A549 (cell line): ENCODE results near the gene FHL2. TPM values are rescaled to one million over a fixed set of nuclear protein-coding genes. Genes with fewer than 3 reads are reported as not detected.

Source experiments
- ATAC-seq, 2 experiments: fragments of 200-7000 bp in 1 of 2; fragments of >200 bp in 1 of 2; cut with Nextera tagmentation in 1 of 2; cut with Tn5 transposase in 1 of 2; 3 replicates each; pipeline versions ENCODE4 v1.8.0 to v1.9.1; 2018 to 2020; ENCODE audit warnings: mild to moderate bottlenecking in 1 of 2, moderate library complexity in 1 of 2
- CTCF ChIA-PET: fragments of 300-600 bp; sonication (Branson Sonifier 250); formaldehyde crosslinking; extraction: SDS; loops from one replicate; lab custom pipeline; 2021; ENCODE audit warnings: antibody characterized with exemption, inconsistent platforms; lab: Yijun Ruan, JAX
- POLR2A ChIA-PET: fragments of 350-600 bp; formaldehyde crosslinking; extraction: SDS; loops from one replicate; lab custom pipeline; 2021; ENCODE audit warnings: antibody characterized with exemption, inconsistent platforms; lab: Yijun Ruan, JAX
- DNase-seq, 2 experiments: peaks; one replicate each; pipeline versions ENCODE4 v3.0.0 to v3.0.0-alpha.2; 2011 to 2016; ENCODE audit warnings: low read depth in 1 of 2, low spot score in 1 of 2
- FAIRE-seq: peaks from 2 replicates; lab custom pipeline; 2011; peaks lifted over from hg19 to GRCh38; lab: Jason Lieb, UNC
- H3K27ac ChIP-seq, 2 experiments: fragments of >200 bp; sonication (Bioruptor Twin); formaldehyde crosslinking; 3 replicates each; pipeline ENCODE4 v1.5.1; 2016 to 2017
- H3K4me1 ChIP-seq: fragments of >200 bp; sonication (Bioruptor Twin); formaldehyde crosslinking; 3 replicates; pipeline ENCODE4 v1.6.1; 2016
- H3K4me2 ChIP-seq: fragments of >200 bp; sonication (Bioruptor Twin); formaldehyde crosslinking; 3 replicates; pipeline ENCODE4 v1.6.1; 2016
- H3K4me3 ChIP-seq: fragments of >200 bp; sonication (Bioruptor Twin); formaldehyde crosslinking; 3 replicates; pipeline ENCODE4 v1.5.1; 2016
- H3K9me3 ChIP-seq: fragments of >200 bp; sonication (Bioruptor Twin); formaldehyde crosslinking; 3 replicates; pipeline ENCODE4 v1.6.1; 2016
- CBX2 ChIP-seq: fragments of 200-600 bp; sonication (generic); IDR thresholded peaks from 2 replicates; pipeline ENCODE4 v1.6.1; 2016; ENCODE audit warnings: low read depth, mild to moderate bottlenecking, borderline replicate concordance
- CEBPB ChIP-seq, 2 experiments: fragments of >200 bp in 1 of 2; sonication (Bioruptor Twin) in 1 of 2; formaldehyde crosslinking in 1 of 2; IDR thresholded peaks; 2 replicates each; pipeline ENCODE4 v1.6.1; 2012 to 2016
- CTCF ChIP-seq: fragments of >200 bp; sonication (Bioruptor Twin); formaldehyde crosslinking; IDR thresholded peaks from 3 replicates; pipeline ENCODE4 v1.5.1; 2016
- EHF ChIP-seq: fragments of 250-450 bp; sonication (Bioruptor Pico); IDR thresholded peaks from 2 replicates; pipeline ENCODE4 v1.5.0; 2020; ENCODE audit warnings: mild to moderate bottlenecking
- EHMT2 ChIP-seq: fragments of 200-600 bp; sonication (generic); IDR thresholded peaks from 2 replicates; pipeline ENCODE4 v1.6.1; 2016; ENCODE audit warnings: antibody characterized with exemption, low read depth, mild to moderate bottlenecking, moderate library complexity
- FOSL2 ChIP-seq, 2 experiments: fragments of 450-650 bp in 1 of 2; fragments of >200 bp in 1 of 2; sonication (Bioruptor Twin) in 1 of 2; formaldehyde crosslinking; IDR thresholded peaks; 2 replicates each; pipeline versions ENCODE4 v1.5.0 to v1.6.1; 2016 to 2020; ENCODE audit warnings: mild to moderate bottlenecking in 1 of 2, moderate library complexity in 1 of 2
- HDAC2 ChIP-seq: fragments of 200-600 bp; sonication (generic); IDR thresholded peaks from 2 replicates; pipeline ENCODE4 v1.6.1; 2016
- HES2 ChIP-seq: fragments of >200 bp; sonication (Bioruptor Twin); formaldehyde crosslinking; IDR thresholded peaks from 2 replicates; pipeline ENCODE4 v1.6.1; 2016
- HEYL ChIP-seq: fragments of 250-450 bp; sonication (Bioruptor Pico); IDR thresholded peaks from 2 replicates; pipeline ENCODE4 v1.8.0; 2021; ENCODE audit warnings: mild to moderate bottlenecking, moderate library complexity
- HOXA7 ChIP-seq: fragments of 250-450 bp; sonication (Bioruptor Pico); IDR thresholded peaks from 2 replicates; pipeline ENCODE4 v1.5.0; 2020; ENCODE audit warnings: mild to moderate bottlenecking, moderate library complexity
- HOXB13 ChIP-seq: fragments of 250-450 bp; sonication (Bioruptor Pico); IDR thresholded peaks from 2 replicates; pipeline ENCODE4 v1.5.0; 2020; ENCODE audit warnings: low read depth, mild to moderate bottlenecking, moderate library complexity
- KDM5A ChIP-seq: fragments of 200-600 bp; sonication (generic); IDR thresholded peaks from 2 replicates; pipeline ENCODE4 v1.6.1; 2016; ENCODE audit warnings: antibody characterized with exemption, mild to moderate bottlenecking
- MAZ ChIP-seq: fragments of 150-350 bp; IDR thresholded peaks from 2 replicates; pipeline ENCODE4 v1.6.1; 2014; ENCODE audit warnings: antibody characterized with exemption, low read depth, low read length, borderline replicate concordance
- NFE2L2 ChIP-seq: fragments of 150-350 bp; conservative IDR thresholded peaks from 2 replicates; pipeline ENCODE4 v1.6.1; 2014; ENCODE audit warnings: low read length
- POLR2A ChIP-seq: IDR thresholded peaks from 2 replicates; pipeline ENCODE4 v1.6.1; 2012; ENCODE audit warnings: mild to moderate bottlenecking, low read length
- POLR2AphosphoS2 ChIP-seq: conservative IDR thresholded peaks from 2 replicates; pipeline ENCODE4 v1.6.1; 2012; ENCODE audit warnings: low read length, improper control_type of control experiment, inconsistent platforms
- RAD21 ChIP-seq, 2 experiments: fragments of >200 bp in 1 of 2; sonication (Bioruptor Twin) in 1 of 2; formaldehyde crosslinking in 1 of 2; IDR thresholded peaks in 1 of 2; conservative IDR thresholded peaks in 1 of 2; 2 replicates in 1 of 2; 3 replicates in 1 of 2; pipeline ENCODE4 v1.6.1; 2012 to 2018; ENCODE audit warnings: inconsistent platforms in 1 of 2
- RCOR1 ChIP-seq: fragments of 150-350 bp; IDR thresholded peaks from 2 replicates; pipeline ENCODE4 v1.6.1; 2014; ENCODE audit warnings: antibody characterized with exemption, low read length, low read depth
- RFX5 ChIP-seq: fragments of 450-650 bp; IDR thresholded peaks from 2 replicates; pipeline ENCODE4 v1.7.1; 2014; ENCODE audit warnings: antibody characterized with exemption, mild to moderate bottlenecking, moderate library complexity
- RNF2 ChIP-seq: fragments of 200-600 bp; sonication (generic); IDR thresholded peaks from 2 replicates; pipeline ENCODE4 v1.6.1; 2016; ENCODE audit warnings: low read depth, mild to moderate bottlenecking, antibody characterized with exemption, moderate library complexity, borderline replicate concordance
- SMC3 ChIP-seq: fragments of >200 bp; sonication (Bioruptor Twin); formaldehyde crosslinking; IDR thresholded peaks from 3 replicates; pipeline ENCODE4 v1.6.1; 2018; ENCODE audit warnings: inconsistent platforms
- SREBF2 ChIP-seq: fragments of 450-650 bp; IDR thresholded peaks from 2 replicates; pipeline ENCODE4 v1.6.1; 2014; ENCODE audit warnings: mild to moderate bottlenecking, moderate library complexity
- TP53 ChIP-seq: fragments of 250-450 bp; sonication (Bioruptor Pico); IDR thresholded peaks from 2 replicates; pipeline ENCODE4 v1.5.0; 2021; ENCODE audit warnings: mild to moderate bottlenecking, moderate library complexity
- USF2 ChIP-seq: fragments of 450-650 bp; IDR thresholded peaks from 2 replicates; pipeline ENCODE4 v1.6.1; 2014; ENCODE audit warnings: antibody characterized with exemption
- ZFP36 ChIP-seq: fragments of 450-650 bp; IDR thresholded peaks from 2 replicates; pipeline ENCODE4 v1.6.1; 2014; ENCODE audit warnings: borderline replicate concordance; ENCODE audit not compliant: partially characterized antibody
- ZNF302 ChIP-seq: fragments of 250-450 bp; sonication (Bioruptor Pico); IDR thresholded peaks from 2 replicates; pipeline ENCODE4 v1.9.0; 2021; ENCODE audit warnings: inconsistent platforms, mild to moderate bottlenecking, moderate library complexity
- WGBS: methylation state at CpG from one replicate; pipeline ENCODE4 v1.1.6; 2017; ENCODE audit errors: missing lambda C conversion rate; 5-methylcytosine and 5-hydroxymethylcytosine counted together
- polyA plus RNA-seq, 4 experiments: library from polyadenylated mRNA; depleted of rRNA in 3 of 4; stranded (reverse); fragments of >200 nt; fragmentation: RNase III in 1 of 4; extraction: RNeasy Plus Mini Kit Qiagen cat#74134 plus additional on column Dnase treatment in 1 of 4; gene quantifications; 2 replicates in 3 of 4; 3 replicates in 1 of 4; pipeline ENCODE4 v1.2.3, GENCODE V29; 2011 to 2017
- TF ChIP-seq, protein P1 (sequence below): fragments of 200-600 bp; sonication (generic); IDR thresholded peaks from 2 replicates; pipeline ENCODE4 v1.6.1; 2016; ENCODE audit warnings: antibody characterized with exemption, mild to moderate bottlenecking, moderate library complexity
- TF ChIP-seq, protein P2 (sequence below): IDR thresholded peaks from 2 replicates; pipeline ENCODE4 v1.6.1; 2012; ENCODE audit warnings: low read depth, borderline replicate concordance

The FHL2 gene
- polyA plus RNA-seq, 2 of the 4 experiments (the other 2 are of a cell fraction), result 57.9 to 85.9 TPM

DNA sequence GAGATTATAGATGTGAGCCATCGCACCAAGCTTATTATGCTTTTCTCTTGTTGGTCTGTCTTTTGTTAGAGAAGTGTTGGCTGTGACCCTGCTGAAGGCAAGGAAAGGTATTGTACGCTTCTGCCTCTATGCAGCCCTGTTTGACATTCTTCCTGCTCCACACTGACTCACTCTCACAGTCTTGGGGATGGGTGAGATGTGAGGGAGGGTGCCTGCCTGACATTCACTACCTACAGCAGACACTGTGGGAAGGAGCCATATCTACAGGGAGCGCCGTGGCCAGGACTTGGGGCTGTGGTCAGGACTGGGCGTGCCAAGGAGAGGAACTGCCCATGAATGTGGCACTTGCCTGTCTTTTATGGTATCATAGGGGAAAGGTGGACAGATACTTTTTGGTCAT, 43.9 kb upstream of the FHL2 start:
- Histone ChIP-seq H3K4me1 (peaks cover 5% of the 10 kb centered on the region), H3K4me2 (no peak overlapping the region), H3K9me3 (no peaks in the 10 kb centered on the region), H3K4me3 (no peak overlapping the region), H3K27ac (no peak overlapping the region)
- WGBS, result 93% methylated on average over 5 of the region's 5 CpGs
- POLR2A ChIA-PET, result no interaction called here
- CTCF ChIA-PET, result interaction anchor here (1.7 kb wide), 1 partner anchor 10 kb away, joined by 9 read pairs; no protein-coding TSS in a partner anchor
- no peak for FAIRE-seq
- no peak for DNase-seq
- ATAC-seq, result no peak
- no peak for TF ChIP-seq HES2
- no peak for TF ChIP-seq CTCF
- TF ChIP-seq FOSL2 (IDR thresholded peaks at IDR 0.05), result no peak
- no peak for TF ChIP-seq FOSL2 (CRISPR knock-in tag; IDR thresholded peaks at IDR 0.05)
- no peak for TF ChIP-seq EHF (CRISPR knock-in tag)
- TF ChIP-seq RNF2, result no peak
- no peak for TF ChIP-seq ZFP36
- no peak for TF ChIP-seq MAZ
- no peak for TF ChIP-seq CBX2
- TF ChIP-seq, all 56 proteins: peak for 0

- H3K4me3 ChIP-seq, result no peak overlapping the region
- no peak overlapping the region for H3K27ac ChIP-seq
- no peak for TF ChIP-seq SREBF2
- no peak for TF ChIP-seq RFX5
- TF ChIP-seq USF2, result no peak
- TF ChIP-seq HDAC2, result no peak
- TF ChIP-seq CBX2, result no peak
- TF ChIP-seq KDM5A, result no peak
- no peak for TF ChIP-seq SMC3
- no peak for TF ChIP-seq ZNF302
- TF ChIP-seq HEYL (CRISPR knock-in tag), result no peak
- no peak for TF ChIP-seq HOXA7 (CRISPR knock-in tag)
- TF ChIP-seq, all 56 proteins: peak for 0
- Histone ChIP-seq H3K9me3 (no peaks in the 10 kb centered on the region), H3K4me1 (no peaks in the 10 kb centered on the region), H3K4me2 (no peak overlapping the region)
- FAIRE-seq (no peak), ATAC-seq (no peak), DNase-seq (no peak)
- WGBS, result 84% methylated on average over 2 of the region's 2 CpGs
- POLR2A ChIA-PET, result no interaction called here
- CTCF ChIA-PET, result interaction anchor here (0.6 kb wide), 1 partner anchor 19 kb away, joined by 3 read pairs; no protein-coding TSS in a partner anchor
These were observed 43.2 kb upstream of the FHL2 start for GRCh38 chr2:105442056-105442455.

- ATAC-seq (no peak), DNase-seq (no peak), FAIRE-seq (no peak)
- Histone ChIP-seq H3K4me1 (no peaks in the 10 kb centered on the region), H3K4me3 (no peak overlapping the region), H3K4me2 (no peak overlapping the region), H3K9me3 (no peaks in the 10 kb centered on the region), H3K27ac (no peak overlapping the region)
- CTCF ChIA-PET, result interaction anchor here (2.2 kb wide), 1 partner anchor 25 kb away, joined by 4 read pairs; no protein-coding TSS in a partner anchor
- 63% methylated on average over 5 of the region's 5 CpGs for WGBS
- POLR2A ChIA-PET, result no interaction called here
- TF ChIP-seq POLR2AphosphoS2 (no peak), EHMT2 (no peak), HOXB13 (CRISPR knock-in tag) (no peak), HES2 (no peak), ZNF302 (no peak), SREBF2 (no peak), HEYL (CRISPR knock-in tag) (no peak), NFE2L2 (no peak), EHF (CRISPR knock-in tag) (no peak), TP53 (no peak), CEBPB (IDR thresholded peaks at IDR 0.05) (no peak), RCOR1 (no peak), RAD21 (conservative IDR thresholded peaks at IDR 0.05 in 1 of 2, IDR thresholded peaks at IDR 0.05 in 1 of 2) (no peak), POLR2A (no peak), RFX5 (no peak)
- TF ChIP-seq, protein P1, sequence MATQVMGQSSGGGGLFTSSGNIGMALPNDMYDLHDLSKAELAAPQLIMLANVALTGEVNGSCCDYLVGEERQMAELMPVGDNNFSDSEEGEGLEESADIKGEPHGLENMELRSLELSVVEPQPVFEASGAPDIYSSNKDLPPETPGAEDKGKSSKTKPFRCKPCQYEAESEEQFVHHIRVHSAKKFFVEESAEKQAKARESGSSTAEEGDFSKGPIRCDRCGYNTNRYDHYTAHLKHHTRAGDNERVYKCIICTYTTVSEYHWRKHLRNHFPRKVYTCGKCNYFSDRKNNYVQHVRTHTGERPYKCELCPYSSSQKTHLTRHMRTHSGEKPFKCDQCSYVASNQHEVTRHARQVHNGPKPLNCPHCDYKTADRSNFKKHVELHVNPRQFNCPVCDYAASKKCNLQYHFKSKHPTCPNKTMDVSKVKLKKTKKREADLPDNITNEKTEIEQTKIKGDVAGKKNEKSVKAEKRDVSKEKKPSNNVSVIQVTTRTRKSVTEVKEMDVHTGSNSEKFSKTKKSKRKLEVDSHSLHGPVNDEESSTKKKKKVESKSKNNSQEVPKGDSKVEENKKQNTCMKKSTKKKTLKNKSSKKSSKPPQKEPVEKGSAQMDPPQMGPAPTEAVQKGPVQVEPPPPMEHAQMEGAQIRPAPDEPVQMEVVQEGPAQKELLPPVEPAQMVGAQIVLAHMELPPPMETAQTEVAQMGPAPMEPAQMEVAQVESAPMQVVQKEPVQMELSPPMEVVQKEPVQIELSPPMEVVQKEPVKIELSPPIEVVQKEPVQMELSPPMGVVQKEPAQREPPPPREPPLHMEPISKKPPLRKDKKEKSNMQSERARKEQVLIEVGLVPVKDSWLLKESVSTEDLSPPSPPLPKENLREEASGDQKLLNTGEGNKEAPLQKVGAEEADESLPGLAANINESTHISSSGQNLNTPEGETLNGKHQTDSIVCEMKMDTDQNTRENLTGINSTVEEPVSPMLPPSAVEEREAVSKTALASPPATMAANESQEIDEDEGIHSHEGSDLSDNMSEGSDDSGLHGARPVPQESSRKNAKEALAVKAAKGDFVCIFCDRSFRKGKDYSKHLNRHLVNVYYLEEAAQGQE, result no peak
- TF ChIP-seq, protein P2, sequence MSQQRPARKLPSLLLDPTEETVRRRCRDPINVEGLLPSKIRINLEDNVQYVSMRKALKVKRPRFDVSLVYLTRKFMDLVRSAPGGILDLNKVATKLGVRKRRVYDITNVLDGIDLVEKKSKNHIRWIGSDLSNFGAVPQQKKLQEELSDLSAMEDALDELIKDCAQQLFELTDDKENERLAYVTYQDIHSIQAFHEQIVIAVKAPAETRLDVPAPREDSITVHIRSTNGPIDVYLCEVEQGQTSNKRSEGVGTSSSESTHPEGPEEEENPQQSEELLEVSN, result no peak
These were observed 40.3 kb upstream of the FHL2 start for GRCh38 chr2:105439141-105439540.
